NCI-H1105 (cell line): Measurements from ENCODE around the gene SERINC3.

Experiments used
- DNase-seq: peaks from one replicate; lab custom pipeline; 2025; lab: John Stamatoyannopoulos, UW

SERINC3 gene

DNA sequence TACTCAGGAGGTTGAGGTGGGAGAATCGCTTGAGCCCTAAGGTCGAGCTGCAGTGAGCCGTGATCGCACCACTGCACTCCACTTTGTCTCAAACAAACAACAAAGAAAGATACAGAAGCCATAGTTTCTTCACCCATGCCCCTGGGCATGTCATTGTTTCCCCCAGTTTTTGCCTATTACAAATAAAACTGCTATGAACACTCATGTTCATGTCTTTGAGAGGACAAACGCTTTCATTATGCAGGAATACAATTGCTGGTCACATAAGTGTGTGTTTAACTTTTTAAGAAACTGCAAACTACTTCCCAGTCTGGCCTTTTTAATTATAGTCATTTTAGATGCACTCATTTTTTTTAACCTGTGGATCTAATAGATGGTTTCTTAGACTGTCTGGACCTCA, 58.4 kb downstream of the SERINC3 start:
- DNase-seq, result no peak

DNA sequence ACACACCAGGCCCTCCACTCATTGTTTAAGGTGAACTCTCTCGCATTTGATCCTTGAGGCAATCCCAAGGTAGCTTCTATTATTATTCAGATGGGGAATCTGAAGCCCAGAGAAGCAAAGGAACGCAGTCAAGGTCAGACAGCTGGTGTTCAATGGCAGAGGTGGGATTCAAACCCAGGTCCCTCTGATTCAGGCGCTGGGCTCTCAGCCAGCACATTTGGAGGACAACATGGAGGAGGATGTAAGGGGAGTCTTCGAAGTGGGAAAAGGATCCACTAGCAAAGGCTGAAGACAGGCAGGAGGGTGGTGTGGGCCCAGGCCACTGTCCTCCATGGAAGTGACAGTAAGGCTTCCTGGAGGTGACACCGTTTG, 60.1 kb downstream of the SERINC3 start:
- no peak for DNase-seq

DNA sequence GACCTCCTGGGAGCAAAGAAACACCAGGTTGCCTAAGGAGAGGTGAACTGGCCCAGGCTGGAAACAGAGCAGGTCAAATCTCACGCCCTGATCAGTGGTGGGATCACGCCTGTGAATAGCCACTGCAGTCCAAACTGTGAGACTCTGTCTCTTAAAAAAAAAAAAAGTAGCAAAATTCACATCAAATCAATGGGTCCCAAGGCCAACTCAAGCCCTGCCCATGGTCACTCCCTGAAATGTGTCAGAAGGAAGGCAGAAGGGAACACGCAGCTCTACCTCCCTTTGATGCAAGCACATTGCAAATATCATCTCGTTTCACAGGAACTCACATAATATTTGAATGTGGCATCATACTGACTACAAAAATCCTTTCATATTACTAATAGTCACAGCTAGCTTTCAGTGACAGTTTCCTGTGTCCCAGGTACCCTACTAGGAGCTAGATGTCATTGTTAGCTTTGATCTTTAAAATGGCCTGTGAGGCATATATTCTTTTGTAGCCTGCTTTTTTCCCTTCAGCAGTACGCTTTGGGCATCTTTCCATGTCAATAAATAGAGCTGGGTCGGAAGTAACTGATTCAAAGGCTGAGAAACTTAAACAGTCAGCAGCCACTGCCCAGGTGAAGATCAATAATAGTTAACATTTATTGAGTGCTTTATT, 60.6 kb downstream of the SERINC3 start:
- no peak for DNase-seq

DNA sequence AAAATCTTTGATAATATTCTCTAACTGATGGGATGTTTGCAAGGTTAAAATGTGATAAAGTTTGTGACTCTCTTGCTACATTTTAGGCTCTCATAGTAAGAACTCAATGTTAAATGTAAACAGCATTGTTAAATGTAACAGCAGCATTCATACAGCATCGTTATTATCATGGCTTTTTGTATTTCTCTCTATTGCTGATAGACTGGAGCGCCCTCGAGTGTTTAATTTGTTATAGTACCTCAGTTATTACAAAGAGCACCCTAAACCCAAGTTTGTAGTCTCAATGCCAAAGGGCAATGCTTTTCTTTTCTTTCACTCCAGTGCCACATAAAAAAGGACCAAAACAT, 61.1 kb downstream of the SERINC3 start:
- no peak for DNase-seq

DNA sequence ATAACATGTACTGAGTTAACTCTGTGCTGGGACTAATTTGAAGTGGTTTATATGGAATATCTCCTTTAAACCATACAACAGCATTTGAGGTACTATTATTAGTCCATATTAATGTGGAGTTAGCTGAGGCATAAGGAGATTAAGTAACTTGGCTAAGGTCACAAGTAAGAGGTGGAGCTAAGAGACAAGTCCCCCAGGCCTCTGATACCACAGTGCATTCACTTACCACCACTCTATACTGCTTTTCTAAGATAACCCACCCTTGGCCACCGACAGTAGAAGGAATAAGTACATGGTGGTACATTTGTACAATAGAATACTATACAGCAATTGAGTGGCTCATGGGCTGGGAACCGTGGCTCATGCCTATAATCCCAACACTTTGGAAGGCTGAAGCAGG, 62.6 kb downstream of the SERINC3 start:
- DNase-seq, result no peak

DNA sequence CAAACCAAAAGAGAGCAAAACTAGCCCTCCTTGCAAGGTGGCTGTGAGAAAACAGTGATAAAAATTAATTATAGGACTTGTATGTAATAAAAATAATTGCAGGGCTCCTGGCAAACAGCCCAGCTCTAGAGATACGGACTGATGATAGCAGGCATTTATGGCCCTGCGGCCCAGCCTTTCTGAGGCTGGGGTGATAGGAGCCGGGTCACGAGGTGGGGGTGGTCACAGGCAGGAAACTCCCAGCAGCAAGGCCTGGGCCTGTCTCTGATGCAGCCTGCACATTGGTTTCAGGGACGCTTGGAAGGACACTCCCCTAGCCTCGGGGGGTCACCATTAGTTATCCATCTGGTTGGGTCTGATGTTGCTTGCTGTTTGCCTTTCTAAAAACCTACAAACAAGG, 64.9 kb downstream of the SERINC3 start:
- DNase-seq, result peak; percentile 67

DNA sequence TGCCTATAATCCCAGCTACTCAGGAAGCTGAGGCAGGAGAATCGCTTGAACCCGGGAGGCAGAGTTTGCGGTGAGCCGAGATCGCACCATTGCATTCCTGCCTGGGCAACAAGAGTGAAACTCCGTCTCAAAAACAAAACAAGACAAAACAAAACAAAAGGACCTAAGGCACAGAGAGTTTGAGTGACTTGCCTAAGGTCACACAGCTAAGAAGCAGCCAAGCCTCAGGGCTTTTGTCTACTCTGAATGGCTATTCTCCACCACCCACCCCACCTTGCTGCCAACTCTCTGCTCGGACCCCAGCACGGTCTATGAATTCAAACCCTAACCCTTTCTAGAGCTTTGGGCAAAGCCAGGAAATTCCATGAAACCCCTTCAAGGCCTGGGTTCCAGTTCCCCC, 65.3 kb downstream of the SERINC3 start:
- DNase-seq, result no peak

DNA sequence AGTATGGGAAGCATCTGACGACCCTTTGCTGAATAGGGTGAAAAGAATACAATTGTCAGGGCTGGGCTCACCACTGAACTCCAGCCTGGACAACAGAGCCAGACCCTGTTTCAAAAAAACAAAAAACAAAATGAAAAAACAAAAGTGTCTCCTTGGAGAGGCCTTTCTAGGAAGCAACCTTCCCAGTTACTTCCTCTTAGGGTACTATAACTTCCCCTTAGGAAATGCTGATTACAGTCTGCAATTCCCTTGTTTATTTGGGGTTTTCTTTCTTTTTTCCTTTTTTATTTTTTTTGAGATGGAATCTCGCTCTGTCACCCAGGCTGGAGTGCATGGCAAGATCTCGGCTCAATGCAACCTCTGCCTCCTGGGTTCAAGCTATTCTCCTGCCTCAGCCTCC, 66.7 kb downstream of the SERINC3 start:
- no peak for DNase-seq

DNA sequence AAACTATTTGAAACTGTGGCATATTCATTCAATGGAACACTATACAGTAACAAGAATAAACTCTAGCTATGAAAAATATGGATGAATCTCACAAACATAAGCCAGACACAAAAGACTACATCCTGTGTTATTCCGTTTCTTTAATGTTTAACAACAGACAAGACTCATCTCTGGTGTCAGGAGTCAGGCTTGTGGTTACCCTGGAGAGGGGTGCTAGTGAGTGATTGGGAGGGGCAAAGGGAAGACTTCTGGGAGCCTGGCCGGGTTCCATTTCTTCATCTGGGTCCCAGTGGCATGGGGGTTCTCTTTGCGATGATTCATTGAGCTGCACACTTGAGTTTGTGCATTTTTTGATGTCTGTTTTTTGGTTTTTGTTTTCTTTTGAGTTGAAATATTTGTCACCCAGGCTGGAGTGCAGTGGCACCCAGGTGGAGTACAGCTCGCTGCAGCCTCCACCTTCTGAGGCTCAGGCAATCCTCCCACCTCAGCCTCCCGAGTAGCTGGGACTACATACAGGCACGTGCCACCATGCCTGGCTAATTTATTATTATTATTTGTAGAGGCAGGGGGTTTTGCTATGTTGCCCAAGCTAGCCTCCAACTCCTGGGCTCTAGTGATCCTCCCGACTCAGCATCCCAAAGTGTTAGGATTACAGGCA, 67.4 kb downstream of the SERINC3 start:
- DNase-seq, result no peak

DNA sequence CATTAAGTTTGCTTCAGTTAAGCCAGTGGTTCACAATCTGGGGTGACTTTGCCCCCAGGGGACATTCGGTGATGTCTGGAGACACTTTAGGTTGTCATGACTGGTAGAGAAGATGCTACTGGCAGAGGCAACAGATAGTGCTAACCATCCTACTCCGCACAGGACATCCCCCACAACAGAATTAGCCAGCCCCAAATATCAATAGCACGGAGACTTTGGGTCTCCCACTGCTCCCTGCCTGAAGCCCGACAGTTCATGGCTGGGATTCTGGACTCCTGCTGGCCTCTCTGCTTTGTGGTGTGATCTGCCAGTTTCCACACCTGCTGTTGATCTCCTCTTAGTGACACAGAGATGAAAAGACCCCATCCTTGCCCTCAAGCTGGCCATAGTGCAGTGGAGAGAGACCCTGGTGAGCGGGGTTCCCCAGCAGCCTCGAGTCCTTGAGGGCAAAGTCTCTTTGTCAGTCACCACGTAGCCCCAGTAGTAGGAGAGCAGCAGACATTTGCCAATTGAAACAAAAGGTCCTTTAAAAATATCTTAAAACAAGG, 70.9 kb downstream of the SERINC3 start:
- no peak for DNase-seq

DNA sequence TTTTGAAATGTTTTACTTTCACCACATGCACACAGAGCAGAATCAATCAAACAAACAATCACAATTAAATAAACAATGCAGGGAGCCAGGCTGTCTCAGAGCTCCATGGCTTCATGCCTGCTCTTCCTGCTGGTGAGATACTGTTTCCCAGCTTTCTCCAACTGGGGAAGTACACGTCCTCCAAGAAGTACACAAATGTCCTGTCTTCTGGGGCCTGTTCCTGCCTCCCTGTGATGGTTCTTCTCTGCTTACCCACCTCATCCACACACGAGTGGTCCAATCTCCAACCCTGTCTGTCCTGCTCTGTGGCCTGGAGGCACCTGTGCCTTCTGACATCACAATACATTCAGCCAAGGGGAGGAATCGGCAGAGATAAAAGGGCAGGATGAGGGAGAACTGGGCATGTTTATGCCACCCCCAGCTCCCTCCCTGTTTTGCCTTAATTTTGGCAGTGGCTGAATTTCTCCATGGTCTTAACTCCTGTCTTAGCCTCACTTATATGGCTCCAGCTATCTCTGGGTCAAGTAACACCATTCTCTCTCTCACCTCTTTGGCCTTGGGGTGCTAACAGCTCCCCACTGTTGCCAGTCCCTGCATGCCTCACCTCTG, 71.5 kb downstream of the SERINC3 start:
- no peak for DNase-seq

DNA sequence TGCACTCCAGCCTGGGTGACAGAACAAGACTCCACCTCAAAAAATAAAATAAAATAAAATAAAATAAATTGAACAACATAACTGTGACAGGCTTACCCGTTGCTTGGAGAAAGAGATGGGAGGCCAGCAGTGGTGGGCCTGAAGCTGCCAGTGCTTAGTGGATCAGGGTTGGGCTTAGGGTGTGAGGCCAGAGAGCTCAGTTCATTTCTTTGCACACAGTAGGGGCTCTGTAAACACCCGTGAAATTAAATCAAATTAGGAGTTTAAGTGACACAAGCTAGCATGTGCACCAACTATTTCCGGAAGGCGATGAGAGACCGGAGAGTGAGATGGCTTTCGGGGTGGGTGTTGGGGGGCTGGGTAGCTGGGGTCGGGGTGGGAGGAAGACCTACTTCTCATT, 72.0 kb downstream of the SERINC3 start:
- no peak for DNase-seq

DNA sequence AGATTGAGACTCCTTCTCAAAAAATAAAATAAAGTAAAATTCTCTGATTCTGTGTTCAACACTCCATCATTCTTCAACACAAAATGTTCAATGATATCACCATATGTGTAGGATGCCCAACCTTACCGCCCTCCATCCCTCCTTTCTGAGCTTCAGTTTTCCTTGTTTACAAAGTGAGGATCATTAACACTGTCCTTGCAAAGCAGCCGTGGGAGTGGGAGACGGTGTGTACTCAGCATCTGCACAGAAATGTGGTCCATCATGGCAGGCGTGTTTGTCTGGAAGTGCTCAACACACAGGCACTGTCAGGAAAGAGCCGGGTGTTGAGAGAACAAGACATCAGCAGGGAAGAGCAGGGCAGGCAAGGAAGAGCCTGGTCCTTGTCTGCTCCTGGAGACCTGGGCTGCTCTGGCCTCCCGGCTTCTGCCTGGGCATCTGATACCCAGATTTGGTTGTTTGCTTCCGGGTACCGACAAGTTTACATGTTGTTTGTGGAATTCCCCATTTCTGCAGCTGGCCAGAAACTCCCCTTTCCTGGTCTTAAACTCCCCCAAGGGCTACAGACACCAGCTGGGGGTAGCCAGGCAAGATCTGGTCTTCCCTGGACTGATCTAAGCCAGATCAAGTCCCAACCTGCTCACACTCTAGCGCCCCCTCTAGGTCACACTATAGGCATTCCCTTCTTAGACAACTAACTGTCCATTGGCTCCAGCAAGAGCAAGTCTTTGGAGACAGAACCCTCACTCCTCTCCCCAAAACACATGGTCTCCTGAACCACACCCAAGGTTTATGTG, 72.9 kb downstream of the SERINC3 start:
- DNase-seq, result no peak

DNA sequence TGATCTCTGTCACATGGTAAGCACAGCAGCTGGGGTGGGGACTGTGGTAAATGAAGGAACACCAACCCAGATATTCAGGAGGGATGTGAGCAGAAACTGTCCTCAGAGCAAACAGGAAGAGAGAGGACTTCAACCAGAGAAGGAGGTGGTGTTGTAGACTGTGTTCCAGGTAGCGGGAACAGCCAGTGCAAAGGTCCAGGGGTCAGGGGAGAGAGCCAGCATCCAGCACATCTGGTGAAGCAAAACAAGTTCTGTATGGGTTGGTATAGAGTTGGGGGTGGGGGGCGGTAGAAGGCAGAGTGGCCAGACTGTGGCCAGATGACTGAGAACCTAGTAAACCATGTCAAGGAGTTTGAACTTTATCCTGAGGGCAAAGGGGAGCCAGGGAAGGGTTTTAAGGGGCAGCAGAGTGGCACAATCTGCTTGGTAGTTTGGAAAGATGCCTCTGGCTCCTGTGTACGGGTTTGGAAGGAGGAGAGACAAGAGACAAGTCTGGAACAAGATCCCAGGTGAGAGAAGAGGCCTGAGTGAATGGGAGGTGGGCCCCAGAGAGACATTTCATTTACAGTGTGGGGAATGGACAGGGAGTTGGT, 73.9 kb downstream of the SERINC3 start:
- DNase-seq, result no peak
